Parathyroid adenoma (tissue), 2 donors: ENCODE measurements around the gene SMIM13.
A peak's percentile ranks its signal among the peaks of the same experiment; 100 is the strongest.

Experiments
- H2AFZ ChIP-seq: fragments of 300-600 bp; sonication (generic); one replicate; pipeline ENCODE4 v1.7.0; 2017; ENCODE audit warnings: antibody characterized with exemption, mild to moderate bottlenecking
- H3K27ac ChIP-seq: fragments of 300-600 bp; sonication (generic); one replicate; pipeline ENCODE4 v1.7.0; 2017
- H3K27me3 ChIP-seq: fragments of 300-600 bp; sonication (generic); one replicate; pipeline ENCODE4 v1.7.0; 2017; ENCODE audit warnings: low read length; ENCODE audit not compliant: control insufficient read depth, insufficient read depth
- H3K36me3 ChIP-seq: fragments of 300-600 bp; sonication (generic); one replicate; pipeline ENCODE4 v1.7.0; 2017; ENCODE audit warnings: low read length; ENCODE audit not compliant: control insufficient read depth, insufficient read depth
- H3K4me1 ChIP-seq: fragments of 300-600 bp; sonication (generic); one replicate; pipeline ENCODE4 v1.7.0; 2017; ENCODE audit warnings: control low read depth
- H3K4me2 ChIP-seq: fragments of 300-600 bp; sonication (generic); one replicate; pipeline ENCODE4 v1.7.0; 2017; ENCODE audit warnings: low read length
- H3K4me3 ChIP-seq: fragments of 300-600 bp; sonication (generic); one replicate; pipeline ENCODE4 v1.7.0; 2017; ENCODE audit warnings: low read depth, low read length
- H3K79me2 ChIP-seq: fragments of 300-600 bp; sonication (generic); one replicate; pipeline ENCODE4 v1.7.0; 2017; ENCODE audit warnings: control low read depth
- H3K9ac ChIP-seq: fragments of 300-600 bp; sonication (generic); one replicate; pipeline ENCODE4 v1.7.0; 2017; ENCODE audit warnings: mild to moderate bottlenecking
- H3K9me3 ChIP-seq: fragments of 300-600 bp; sonication (generic); one replicate; pipeline ENCODE4 v1.7.0; 2017; ENCODE audit warnings: low read length; ENCODE audit not compliant: control insufficient read depth
- CTCF ChIP-seq: fragments of 300-600 bp; sonication (generic); IDR thresholded peaks from one replicate; pipeline ENCODE4 v1.7.0; 2017; ENCODE audit warnings: antibody characterized with exemption, mild to moderate bottlenecking
- donor health status: primary hyperparathyroidism.

SMIM13 gene

GRCh38 chr6:11053307-11053706, 40.3 kb upstream of the SMIM13 start:
- H3K27me3 ChIP-seq, result no peaks in the 10 kb centered on the region
- H3K4me2 ChIP-seq, result no peak overlapping the region
- H3K9me3 ChIP-seq, result no peaks in the 10 kb centered on the region
- no peak overlapping the region for H3K27ac ChIP-seq
- H3K9ac ChIP-seq, result no peak overlapping the region
- no peaks in the 10 kb centered on the region for H3K4me1 ChIP-seq
- peak overlapping the region; percentile 30 for H2AFZ ChIP-seq
- no peaks in the 10 kb centered on the region for H3K36me3 ChIP-seq
- H3K4me3 ChIP-seq, result no peak overlapping the region
- TF ChIP-seq CTCF, result no peak
- H3K79me2 ChIP-seq, result no peaks in the 10 kb centered on the region

- Histone ChIP-seq H3K4me2 (no peak overlapping the region), H3K4me1 (no peaks in the 10 kb centered on the region), H3K27ac (no peak overlapping the region), H2AFZ (no peak overlapping the region), H3K9ac (no peak overlapping the region), H3K27me3 (no peaks in the 10 kb centered on the region), H3K9me3 (no peaks in the 10 kb centered on the region), H3K36me3 (no peaks in the 10 kb centered on the region), H3K4me3 (no peak overlapping the region), H3K79me2 (no peaks in the 10 kb centered on the region)
- TF ChIP-seq CTCF, result no peak
Observed at GRCh38 chr6:11054722-11055121, 38.9 kb upstream of the SMIM13 start.

GRCh38 chr6:11055127-11055627, 38.5 kb upstream of the SMIM13 start:
- Histone ChIP-seq H3K9me3 (no peaks in the 10 kb centered on the region), H3K4me2 (no peak overlapping the region), H3K4me3 (no peak overlapping the region), H3K27ac (no peak overlapping the region), H3K9ac (no peak overlapping the region), H2AFZ (no peak overlapping the region), H3K79me2 (no peaks in the 10 kb centered on the region), H3K36me3 (no peaks in the 10 kb centered on the region), H3K4me1 (no peaks in the 10 kb centered on the region), H3K27me3 (no peaks in the 10 kb centered on the region)
- no peak for TF ChIP-seq CTCF

- H2AFZ ChIP-seq, result no peak overlapping the region
- H3K79me2 ChIP-seq, result no peaks in the 10 kb centered on the region
- TF ChIP-seq CTCF, result no peak
- no peaks in the 10 kb centered on the region for H3K27me3 ChIP-seq
- no peaks in the 10 kb centered on the region for H3K4me1 ChIP-seq
- no peak overlapping the region for H3K4me2 ChIP-seq
- H3K27ac ChIP-seq, result no peak overlapping the region
- no peaks in the 10 kb centered on the region for H3K36me3 ChIP-seq
- no peak overlapping the region for H3K9ac ChIP-seq
- no peaks in the 10 kb centered on the region for H3K9me3 ChIP-seq
- H3K4me3 ChIP-seq, result no peak overlapping the region
Observed at GRCh38 chr6:11056871-11057270, 36.8 kb upstream of the SMIM13 start.

GRCh38 chr6:11058406-11058805, 35.2 kb upstream of the SMIM13 start:
- TF ChIP-seq CTCF, result no peak

More at GRCh38 chr6:11058406-11058805, 35.2 kb upstream of the SMIM13 start:
- Histone ChIP-seq H3K9ac (no peak overlapping the region), H3K4me3 (no peak overlapping the region), H3K36me3 (no peaks in the 10 kb centered on the region), H3K79me2 (no peaks in the 10 kb centered on the region), H3K9me3 (no peaks in the 10 kb centered on the region), H3K27me3 (no peaks in the 10 kb centered on the region), H2AFZ (no peak overlapping the region), H3K4me1 (no peaks in the 10 kb centered on the region), H3K4me2 (no peak overlapping the region), H3K27ac (no peak overlapping the region)
